ENCODE measurements around the gene GH2. TPM values are rescaled to one million over a fixed set of nuclear protein-coding genes. Genes with fewer than 3 reads are reported as not detected.

GH2 gene
- total and polyA plus RNA-seq, 4 donors = not detected

- 74% methylated on average over 5 of the region's 5 CpGs for WGBS
- Histone ChIP-seq H3K36me3 (ENCODE audit: control insufficient read depth in 4 of 4, insufficient read depth in 3 of 4, low read depth in 1 of 4, low read length in 3 of 4) (peaks cover 10 to 30% (median 24%) of the 10 kb centered on the region in 4 donors), H3K9me3 (ENCODE audit: control insufficient read depth in 4 of 4, low read length in 3 of 4) (no peaks in the 10 kb centered on the region), H3K27ac (ENCODE audit: low read depth in 1 of 2, low read length in 2 of 2) (peak overlapping the region; percentile 48 to 58), H3K9ac (ENCODE audit: low read depth in 1 of 2, low read length in 2 of 2) (peak overlapping the region in 1 of 2 donors; percentile 25), H3K4me1 (ENCODE audit: control insufficient read depth in 4 of 4, insufficient read depth in 4 of 4, low read length in 3 of 4) (peaks cover 26 to 48% (median 40%) of the 10 kb centered on the region in 4 donors), H3K4me3 (ENCODE audit: low read depth in 1 of 3, low read length in 3 of 3) (no peak overlapping the region), H3K27me3 (ENCODE audit: control insufficient read depth in 4 of 4, insufficient read depth in 4 of 4, low read length in 3 of 4) (no peaks in the 10 kb centered on the region)
- TF ChIP-seq NR2F2 (IDR thresholded peaks at IDR 0.05) (no peak), REST (IDR thresholded peaks at IDR 0.05) (no peak), FOXA1 (IDR thresholded peaks at IDR 0.05) (no peak), JUND (IDR thresholded peaks at IDR 0.05) (no peak), FOXA2 (IDR thresholded peaks at IDR 0.05) (no peak), RXRA (IDR thresholded peaks at IDR 0.05) (no peak), EGR1 (IDR thresholded peaks at IDR 0.05; ENCODE audit: low read depth in 2 of 2) (no peak), SP1 (IDR thresholded peaks at IDR 0.05) (no peak), YY1 (IDR thresholded peaks at IDR 0.05) (no peak), GABPA (IDR thresholded peaks at IDR 0.05 in 1 of 2, conservative IDR thresholded peaks at IDR 0.05 in 1 of 2) (no peak)
- TF ChIP-seq, protein P1, sequence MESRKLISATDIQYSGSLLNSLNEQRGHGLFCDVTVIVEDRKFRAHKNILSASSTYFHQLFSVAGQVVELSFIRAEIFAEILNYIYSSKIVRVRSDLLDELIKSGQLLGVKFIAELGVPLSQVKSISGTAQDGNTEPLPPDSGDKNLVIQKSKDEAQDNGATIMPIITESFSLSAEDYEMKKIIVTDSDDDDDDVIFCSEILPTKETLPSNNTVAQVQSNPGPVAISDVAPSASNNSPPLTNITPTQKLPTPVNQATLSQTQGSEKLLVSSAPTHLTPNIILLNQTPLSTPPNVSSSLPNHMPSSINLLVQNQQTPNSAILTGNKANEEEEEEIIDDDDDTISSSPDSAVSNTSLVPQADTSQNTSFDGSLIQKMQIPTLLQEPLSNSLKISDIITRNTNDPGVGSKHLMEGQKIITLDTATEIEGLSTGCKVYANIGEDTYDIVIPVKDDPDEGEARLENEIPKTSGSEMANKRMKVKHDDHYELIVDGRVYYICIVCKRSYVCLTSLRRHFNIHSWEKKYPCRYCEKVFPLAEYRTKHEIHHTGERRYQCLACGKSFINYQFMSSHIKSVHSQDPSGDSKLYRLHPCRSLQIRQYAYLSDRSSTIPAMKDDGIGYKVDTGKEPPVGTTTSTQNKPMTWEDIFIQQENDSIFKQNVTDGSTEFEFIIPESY (IDR thresholded peaks at IDR 0.05) = no peak
- TF ChIP-seq, protein P2, sequence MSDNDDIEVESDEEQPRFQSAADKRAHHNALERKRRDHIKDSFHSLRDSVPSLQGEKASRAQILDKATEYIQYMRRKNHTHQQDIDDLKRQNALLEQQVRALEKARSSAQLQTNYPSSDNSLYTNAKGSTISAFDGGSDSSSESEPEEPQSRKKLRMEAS (IDR thresholded peaks at IDR 0.05) = no peak
- TF ChIP-seq, protein P3, sequence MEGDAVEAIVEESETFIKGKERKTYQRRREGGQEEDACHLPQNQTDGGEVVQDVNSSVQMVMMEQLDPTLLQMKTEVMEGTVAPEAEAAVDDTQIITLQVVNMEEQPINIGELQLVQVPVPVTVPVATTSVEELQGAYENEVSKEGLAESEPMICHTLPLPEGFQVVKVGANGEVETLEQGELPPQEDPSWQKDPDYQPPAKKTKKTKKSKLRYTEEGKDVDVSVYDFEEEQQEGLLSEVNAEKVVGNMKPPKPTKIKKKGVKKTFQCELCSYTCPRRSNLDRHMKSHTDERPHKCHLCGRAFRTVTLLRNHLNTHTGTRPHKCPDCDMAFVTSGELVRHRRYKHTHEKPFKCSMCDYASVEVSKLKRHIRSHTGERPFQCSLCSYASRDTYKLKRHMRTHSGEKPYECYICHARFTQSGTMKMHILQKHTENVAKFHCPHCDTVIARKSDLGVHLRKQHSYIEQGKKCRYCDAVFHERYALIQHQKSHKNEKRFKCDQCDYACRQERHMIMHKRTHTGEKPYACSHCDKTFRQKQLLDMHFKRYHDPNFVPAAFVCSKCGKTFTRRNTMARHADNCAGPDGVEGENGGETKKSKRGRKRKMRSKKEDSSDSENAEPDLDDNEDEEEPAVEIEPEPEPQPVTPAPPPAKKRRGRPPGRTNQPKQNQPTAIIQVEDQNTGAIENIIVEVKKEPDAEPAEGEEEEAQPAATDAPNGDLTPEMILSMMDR (IDR thresholded peaks at IDR 0.05; ENCODE audit: low read depth, low read length, missing input control) = no peak
- DNase-seq (ENCODE audit: low spot score) = no peak
These were observed 43.7 kb downstream of the GH2 start for GRCh38 chr17:63837962-63838600.

DNA sequence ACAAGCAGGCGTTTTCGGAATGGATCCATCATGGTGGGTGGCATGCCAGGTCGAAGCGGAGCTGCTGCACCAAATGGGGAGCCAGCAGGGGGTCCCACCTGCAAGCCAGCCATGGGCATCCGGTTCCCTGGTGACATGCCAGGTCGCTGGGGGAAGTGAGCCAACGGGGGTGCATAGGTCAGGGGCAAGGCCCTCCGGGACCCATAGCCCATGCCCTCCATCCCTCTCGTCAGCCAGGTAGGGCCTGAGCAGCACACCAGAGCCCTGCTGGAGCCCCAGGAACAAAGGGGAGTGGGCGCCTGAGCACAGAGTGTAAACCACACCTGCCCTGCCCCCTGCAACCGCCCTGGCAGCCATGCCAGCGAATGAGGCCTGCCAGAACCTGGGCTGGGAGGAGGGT lies 44.3 kb downstream of the GH2 start:
- Histone ChIP-seq H3K9ac (ENCODE audit: low read depth in 1 of 2, low read length in 2 of 2) (no peak overlapping the region), H3K27me3 (ENCODE audit: control insufficient read depth in 4 of 4, insufficient read depth in 4 of 4, low read length in 3 of 4) (no peaks in the 10 kb centered on the region), H3K4me3 (ENCODE audit: low read depth in 1 of 3, low read length in 3 of 3) (no peak overlapping the region), H3K9me3 (ENCODE audit: control insufficient read depth in 4 of 4, low read length in 3 of 4) (no peaks in the 10 kb centered on the region), H3K4me1 (ENCODE audit: control insufficient read depth in 4 of 4, insufficient read depth in 4 of 4, low read length in 3 of 4) (peaks cover 26 to 48% (median 40%) of the 10 kb centered on the region in 4 donors), H3K27ac (ENCODE audit: low read depth in 1 of 2, low read length in 2 of 2) (no peak overlapping the region), H3K36me3 (ENCODE audit: control insufficient read depth in 4 of 4, insufficient read depth in 3 of 4, low read depth in 1 of 4, low read length in 3 of 4) (peaks cover 15 to 36% (median 30%) of the 10 kb centered on the region in 4 donors)
- WGBS = 87% methylated on average over 12 of the region's 12 CpGs
- no peak for DNase-seq (ENCODE audit: low spot score)
- TF ChIP-seq EGR1 (IDR thresholded peaks at IDR 0.05; ENCODE audit: low read depth in 2 of 2) = no peak
- no peak for TF ChIP-seq REST (IDR thresholded peaks at IDR 0.05)
- TF ChIP-seq, protein P2 (IDR thresholded peaks at IDR 0.05) = no peak
- TF ChIP-seq JUND (IDR thresholded peaks at IDR 0.05) = no peak
- no peak for TF ChIP-seq FOXA1 (IDR thresholded peaks at IDR 0.05)
- TF ChIP-seq NR2F2 (IDR thresholded peaks at IDR 0.05) = no peak
- TF ChIP-seq ATF3 (IDR thresholded peaks at IDR 0.05) = no peak
- TF ChIP-seq GABPA (IDR thresholded peaks at IDR 0.05 in 1 of 2, conservative IDR thresholded peaks at IDR 0.05 in 1 of 2) = no peak
- no peak for TF ChIP-seq TAF1 (conservative IDR thresholded peaks at IDR 0.05)
- no peak for TF ChIP-seq HNF4G (IDR thresholded peaks at IDR 0.05)
- TF ChIP-seq, protein P3 (IDR thresholded peaks at IDR 0.05; ENCODE audit: low read depth, low read length, missing input control) = no peak
- no peak for TF ChIP-seq SP1 (IDR thresholded peaks at IDR 0.05)

Measured in liver (tissue), 9 donors.